Natural killer cell (primary cell): ENCODE measurements around the gene DENND1A. TPM values are rescaled to one million over a fixed set of nuclear protein-coding genes. Genes with fewer than 3 reads are reported as not detected.

Source experiments
- ATAC-seq, 3 donors: fragments of 150-1000 bp in 2 of 3; fragments of 200-7000 bp in 1 of 3; cut with Tn5 transposase; 1 replicate in 1 of 3; 2 replicates in 2 of 3; pipeline ENCODE4 v1.10.0; 2021; ENCODE audit warnings: mild to moderate bottlenecking in 2 of 3, moderate library complexity in 2 of 3
- DNase-seq, 2 donors: peaks; one replicate each; pipeline versions ENCODE4 v3.0.0 to v3.0.0-alpha.2; 2013 to 2021; ENCODE audit warnings: mixed read lengths in 1 of 2
- H3K27ac ChIP-seq: one replicate; pipeline ENCODE4 v1.5.1; 2013; ENCODE audit warnings: mild to moderate bottlenecking, low read length
- H3K27me3 ChIP-seq: one replicate; pipeline ENCODE4 v1.6.1; 2013; ENCODE audit warnings: low read length; ENCODE audit not compliant: control insufficient read depth, insufficient read depth
- H3K36me3 ChIP-seq: one replicate; pipeline ENCODE4 v1.6.1; 2013; ENCODE audit warnings: low read length; ENCODE audit not compliant: control insufficient read depth, insufficient read depth
- H3K4me1 ChIP-seq: one replicate; pipeline ENCODE4 v1.6.1; 2013; ENCODE audit warnings: low read length; ENCODE audit not compliant: control insufficient read depth, insufficient read depth
- H3K4me3 ChIP-seq: one replicate; pipeline ENCODE4 v1.5.1; 2013; ENCODE audit warnings: low read length
- H3K9me3 ChIP-seq: one replicate; pipeline ENCODE4 v1.6.1; 2013; ENCODE audit warnings: low read length; ENCODE audit not compliant: control insufficient read depth, insufficient read depth
- H3K27ac Mint-ChIP-seq, 2 donors: one replicate each; pipeline ENCODE4 v1.8.0; 2022; ENCODE audit warnings: mild to moderate bottlenecking in 2 of 2, mixed read lengths in 2 of 2, moderate library complexity in 1 of 2
- H3K27me3 Mint-ChIP-seq, 2 donors: one replicate each; pipeline ENCODE4 v1.8.0; 2022; ENCODE audit warnings: low read depth in 2 of 2, mixed read lengths in 2 of 2
- H3K36me3 Mint-ChIP-seq: one replicate; pipeline ENCODE4 v1.8.0; 2022; ENCODE audit warnings: mixed read lengths
- H3K4me1 Mint-ChIP-seq, 2 donors: one replicate each; pipeline ENCODE4 v1.8.0; 2022; ENCODE audit warnings: mixed read lengths in 2 of 2
- H3K4me3 Mint-ChIP-seq: one replicate; pipeline ENCODE4 v1.8.0; 2022; ENCODE audit warnings: mild to moderate bottlenecking, moderate library complexity, mixed read lengths
- H3K9me3 Mint-ChIP-seq, 2 donors: one replicate each; pipeline ENCODE4 v1.8.0; 2022; ENCODE audit warnings: mixed read lengths in 2 of 2
- WGBS: methylation state at CpG from one replicate; pipeline ENCODE4 v1.1.7; 2013; ENCODE audit warnings: missing lambda C conversion rate; ENCODE audit not compliant: insufficient coverage; 5-methylcytosine and 5-hydroxymethylcytosine counted together
- intact Hi-C: fragments of 100-400 bp; cut with micrococcal nuclease; formaldehyde crosslinking; loops from one replicate; pipeline ENCODE4 v1.14.2; 2022
- total RNA-seq, 4 donors: library from RNA; stranded (reverse); fragments of 120-200 nt in 1 of 4; gene quantifications; one replicate each; pipeline versions ENCODE4 v1.2.3 to v1.2.4, GENCODE V29; 2013 to 2022
- TF ChIP-seq, protein P1 (sequence below): fragments of 200-600 bp; IDR thresholded peaks from one replicate; pipeline ENCODE4 v1.8.0; 2022; ENCODE audit warnings: antibody characterized with exemption

Gene DENND1A
- total RNA-seq, 3 donors from 2014 or later (not counting 1 experiment from before 2014, with no cell fraction given), result 27.8 to 37.6 (median 30.9) TPM

DNA sequence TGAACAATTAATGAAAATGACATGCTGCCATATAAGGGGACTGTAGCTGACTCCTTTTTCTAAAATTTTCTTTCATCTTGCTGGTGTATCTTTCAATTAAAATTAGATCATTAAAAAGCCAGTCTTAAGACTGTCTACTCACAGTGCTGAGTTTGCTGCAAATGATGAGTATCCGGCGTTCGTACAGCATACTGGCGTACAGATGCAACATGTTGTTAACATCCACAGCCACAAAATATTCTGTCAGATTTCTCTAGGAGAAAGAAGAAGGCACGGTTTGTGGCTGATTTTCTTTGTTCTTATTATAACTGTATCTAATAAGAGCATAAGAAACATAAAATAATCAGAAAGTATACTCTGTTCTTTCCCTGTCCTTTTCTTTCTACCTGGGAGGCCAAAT lies 278.1 kb downstream of the DENND1A start:
- Histone ChIP-seq H3K36me3 (no peaks in the 10 kb centered on the region), H3K9me3 (no peaks in the 10 kb centered on the region), H3K4me1 (no peaks in the 10 kb centered on the region), H3K4me3 (no peak overlapping the region), H3K27me3 (no peaks in the 10 kb centered on the region), H3K27ac (no peak overlapping the region)
- Mint-ChIP-seq H3K9me3 (no peaks in the 10 kb centered on the region), H3K4me3 (no peak overlapping the region), H3K27ac (no peak overlapping the region), H3K36me3 (peaks cover 6% of the 10 kb centered on the region), H3K27me3 (no peaks in the 10 kb centered on the region), H3K4me1 (no peaks in the 10 kb centered on the region)
- ATAC-seq (no peak), DNase-seq (no peak)
- WGBS, result 100% methylated on average over 4 of the region's 5 CpGs
- TF ChIP-seq, protein P1, sequence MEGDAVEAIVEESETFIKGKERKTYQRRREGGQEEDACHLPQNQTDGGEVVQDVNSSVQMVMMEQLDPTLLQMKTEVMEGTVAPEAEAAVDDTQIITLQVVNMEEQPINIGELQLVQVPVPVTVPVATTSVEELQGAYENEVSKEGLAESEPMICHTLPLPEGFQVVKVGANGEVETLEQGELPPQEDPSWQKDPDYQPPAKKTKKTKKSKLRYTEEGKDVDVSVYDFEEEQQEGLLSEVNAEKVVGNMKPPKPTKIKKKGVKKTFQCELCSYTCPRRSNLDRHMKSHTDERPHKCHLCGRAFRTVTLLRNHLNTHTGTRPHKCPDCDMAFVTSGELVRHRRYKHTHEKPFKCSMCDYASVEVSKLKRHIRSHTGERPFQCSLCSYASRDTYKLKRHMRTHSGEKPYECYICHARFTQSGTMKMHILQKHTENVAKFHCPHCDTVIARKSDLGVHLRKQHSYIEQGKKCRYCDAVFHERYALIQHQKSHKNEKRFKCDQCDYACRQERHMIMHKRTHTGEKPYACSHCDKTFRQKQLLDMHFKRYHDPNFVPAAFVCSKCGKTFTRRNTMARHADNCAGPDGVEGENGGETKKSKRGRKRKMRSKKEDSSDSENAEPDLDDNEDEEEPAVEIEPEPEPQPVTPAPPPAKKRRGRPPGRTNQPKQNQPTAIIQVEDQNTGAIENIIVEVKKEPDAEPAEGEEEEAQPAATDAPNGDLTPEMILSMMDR, result no peak
- intact Hi-C loops, result no loop called here

DNA sequence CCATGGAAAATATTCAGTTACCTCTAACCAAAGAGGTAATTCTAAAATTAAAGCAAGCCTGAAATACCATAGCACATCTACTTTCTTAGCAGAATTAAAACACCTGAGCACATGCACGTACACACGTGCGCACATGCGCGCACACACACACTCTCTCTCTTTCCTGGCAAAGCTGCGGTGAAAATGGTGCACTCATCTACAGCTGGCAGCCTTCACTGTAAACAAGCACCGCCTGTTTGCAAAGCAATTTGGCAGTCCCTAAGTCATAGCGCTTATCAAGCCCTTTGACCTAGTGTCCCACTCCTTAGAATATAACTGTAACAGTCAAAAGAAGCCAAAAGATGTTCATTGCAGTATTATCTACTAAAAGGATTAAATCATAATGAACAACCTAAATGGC lies 278.7 kb downstream of the DENND1A start:
- no peak for ATAC-seq
- 96% methylated on average over 8 of the region's 8 CpGs for WGBS
- Mint-ChIP-seq H3K9me3 (no peaks in the 10 kb centered on the region), H3K27me3 (no peaks in the 10 kb centered on the region), H3K27ac (no peak overlapping the region), H3K4me3 (no peak overlapping the region), H3K36me3 (peaks cover 9% of the 10 kb centered on the region), H3K4me1 (no peaks in the 10 kb centered on the region)
- Histone ChIP-seq H3K9me3 (no peaks in the 10 kb centered on the region), H3K27ac (no peak overlapping the region), H3K36me3 (no peaks in the 10 kb centered on the region), H3K4me1 (no peaks in the 10 kb centered on the region), H3K4me3 (no peak overlapping the region), H3K27me3 (no peaks in the 10 kb centered on the region)
- TF ChIP-seq, protein P1, result no peak
- no peak for DNase-seq
- intact Hi-C loops, result no loop called here

DNA sequence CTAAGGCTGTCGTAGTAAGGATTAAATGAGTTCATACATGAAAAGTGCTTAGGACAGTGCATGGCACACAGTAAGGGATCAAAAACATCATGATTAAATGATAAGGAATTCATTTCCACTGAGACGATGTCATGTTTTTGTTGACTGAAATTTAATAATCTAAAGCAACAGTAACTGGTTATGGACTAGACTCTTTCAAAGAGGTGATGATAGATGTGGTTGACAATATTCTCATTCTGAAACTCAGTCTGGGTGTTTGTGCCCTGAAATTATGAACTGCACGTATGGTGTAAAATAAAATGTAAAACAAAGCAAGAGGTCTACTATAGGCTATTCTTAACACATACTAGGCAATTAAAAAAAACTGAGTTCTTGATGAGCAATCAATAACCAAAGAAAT lies 280.0 kb downstream of the DENND1A start:
- Mint-ChIP-seq H3K27ac (no peak overlapping the region), H3K9me3 (no peaks in the 10 kb centered on the region), H3K4me1 (no peaks in the 10 kb centered on the region), H3K27me3 (no peaks in the 10 kb centered on the region), H3K4me3 (no peak overlapping the region), H3K36me3 (peaks cover 13% of the 10 kb centered on the region)
- DNase-seq (no peak), ATAC-seq (no peak)
- WGBS, result 77% methylated on average over 2 of the region's 3 CpGs
- intact Hi-C loops, result no loop called here
- no peaks in the 10 kb centered on the region for H3K9me3 ChIP-seq
- H3K4me3 ChIP-seq, result no peak overlapping the region
- no peaks in the 10 kb centered on the region for H3K36me3 ChIP-seq
- H3K4me1 ChIP-seq, result no peaks in the 10 kb centered on the region
- TF ChIP-seq, protein P1, result no peak
- H3K27me3 ChIP-seq, result no peaks in the 10 kb centered on the region
- no peak overlapping the region for H3K27ac ChIP-seq

DNA sequence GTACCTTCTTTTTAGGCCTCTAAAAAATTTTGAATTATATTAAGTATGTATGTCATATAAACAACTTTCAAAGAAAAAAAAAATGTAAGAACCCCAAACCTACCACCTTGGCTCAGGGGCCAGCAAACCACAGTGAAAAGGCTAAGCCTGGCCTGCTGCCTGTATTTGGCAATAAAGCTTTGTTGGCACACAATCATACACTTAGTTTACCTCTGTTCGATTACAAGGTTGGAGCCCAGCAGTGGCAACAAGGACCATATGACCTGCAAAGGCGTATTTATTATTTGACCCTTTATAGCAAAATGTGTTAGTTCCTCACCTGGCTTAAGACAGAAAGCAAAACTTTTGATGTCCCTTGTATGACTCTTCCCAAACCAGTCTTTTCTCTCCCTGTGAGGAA lies 282.8 kb downstream of the DENND1A start:
- no peaks in the 10 kb centered on the region for H3K4me1 ChIP-seq
- TF ChIP-seq, protein P1, result no peak
- intact Hi-C loops, result no loop called here
- Mint-ChIP-seq H3K27me3 (peaks cover 0 to 4% of the 10 kb centered on the region in 2 donors), H3K4me1 (no peaks in the 10 kb centered on the region), H3K36me3 (peaks cover 20% of the 10 kb centered on the region), H3K4me3 (no peak overlapping the region), H3K27ac (no peak overlapping the region), H3K9me3 (no peaks in the 10 kb centered on the region)
- H3K27me3 ChIP-seq, result no peaks in the 10 kb centered on the region
- no peak overlapping the region for H3K27ac ChIP-seq
- H3K36me3 ChIP-seq, result no peaks in the 10 kb centered on the region
- no peak overlapping the region for H3K4me3 ChIP-seq
- H3K9me3 ChIP-seq, result no peaks in the 10 kb centered on the region
- ATAC-seq (no peak), DNase-seq (no peak)
- 100% methylated on average over 2 of the region's 2 CpGs for WGBS
